GM08714 (cell line): ENCODE results near the gene SLC49A3.

Experiments
- H3K4me3 ChIP-seq: fragments of 200-500 bp; sonication (Bioruptor generic); 2 replicates; pipeline ENCODE4 v1.5.1; 2014; ENCODE audit warnings: mild to moderate bottlenecking, low read length, inconsistent platforms
- ZNF274 ChIP-seq: IDR thresholded peaks from 2 replicates; pipeline ENCODE4 v1.6.1; 2012; ENCODE audit warnings: mild to moderate bottlenecking, low read depth, low read length

The SLC49A3 gene

DNA sequence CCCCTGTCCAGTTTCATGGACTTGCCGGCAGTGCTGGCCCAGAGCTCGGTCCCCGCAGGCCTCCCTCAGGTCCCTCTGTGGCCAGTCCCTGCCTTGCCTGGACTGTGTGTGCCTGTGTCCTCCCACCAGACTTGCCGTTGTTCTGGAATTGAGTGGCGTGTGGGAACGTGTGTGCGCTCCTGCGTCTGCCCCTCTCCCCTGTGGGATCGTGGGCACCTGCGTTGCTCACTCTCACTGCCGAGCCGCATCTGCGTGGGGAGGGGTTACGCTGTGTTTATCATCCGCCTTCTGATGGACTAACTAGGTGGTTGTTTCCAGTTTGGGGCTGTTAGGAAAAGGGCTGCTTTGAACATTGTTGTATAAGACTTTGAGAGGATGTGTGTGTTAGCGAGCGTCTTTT lies 37.9 kb upstream of the SLC49A3 start:
- no peak overlapping the region for H3K4me3 ChIP-seq
- TF ChIP-seq ZNF274: no peak

DNA sequence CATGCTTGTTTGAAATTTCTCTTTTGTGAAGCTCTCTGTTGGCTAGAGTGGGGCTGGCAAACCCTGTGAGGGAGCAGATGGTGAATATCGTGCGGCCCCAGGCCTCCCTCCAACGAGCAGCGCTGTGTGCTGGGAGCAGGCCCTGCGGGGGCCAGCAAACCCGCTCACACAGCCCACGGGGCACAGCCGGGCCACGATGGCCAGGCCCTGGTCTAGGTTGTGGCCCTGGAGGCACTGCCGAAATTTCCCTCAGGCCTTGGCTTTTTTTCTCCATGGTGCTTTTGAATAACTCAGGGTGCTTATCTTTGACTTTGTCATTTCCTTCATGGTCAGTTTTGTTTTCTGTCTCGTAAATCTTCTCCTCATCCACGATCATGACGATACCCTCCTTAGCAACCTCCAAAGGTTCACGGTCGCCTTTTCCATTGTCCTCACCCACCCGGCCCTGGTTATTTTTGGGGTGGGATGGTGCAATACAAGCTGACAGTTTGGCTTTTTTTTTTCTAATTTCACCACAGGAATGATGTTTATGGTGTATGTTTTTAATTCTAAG lies 37.4 kb upstream of the SLC49A3 start:
- H3K4me3 ChIP-seq: no peak overlapping the region
- no peak for TF ChIP-seq ZNF274

DNA sequence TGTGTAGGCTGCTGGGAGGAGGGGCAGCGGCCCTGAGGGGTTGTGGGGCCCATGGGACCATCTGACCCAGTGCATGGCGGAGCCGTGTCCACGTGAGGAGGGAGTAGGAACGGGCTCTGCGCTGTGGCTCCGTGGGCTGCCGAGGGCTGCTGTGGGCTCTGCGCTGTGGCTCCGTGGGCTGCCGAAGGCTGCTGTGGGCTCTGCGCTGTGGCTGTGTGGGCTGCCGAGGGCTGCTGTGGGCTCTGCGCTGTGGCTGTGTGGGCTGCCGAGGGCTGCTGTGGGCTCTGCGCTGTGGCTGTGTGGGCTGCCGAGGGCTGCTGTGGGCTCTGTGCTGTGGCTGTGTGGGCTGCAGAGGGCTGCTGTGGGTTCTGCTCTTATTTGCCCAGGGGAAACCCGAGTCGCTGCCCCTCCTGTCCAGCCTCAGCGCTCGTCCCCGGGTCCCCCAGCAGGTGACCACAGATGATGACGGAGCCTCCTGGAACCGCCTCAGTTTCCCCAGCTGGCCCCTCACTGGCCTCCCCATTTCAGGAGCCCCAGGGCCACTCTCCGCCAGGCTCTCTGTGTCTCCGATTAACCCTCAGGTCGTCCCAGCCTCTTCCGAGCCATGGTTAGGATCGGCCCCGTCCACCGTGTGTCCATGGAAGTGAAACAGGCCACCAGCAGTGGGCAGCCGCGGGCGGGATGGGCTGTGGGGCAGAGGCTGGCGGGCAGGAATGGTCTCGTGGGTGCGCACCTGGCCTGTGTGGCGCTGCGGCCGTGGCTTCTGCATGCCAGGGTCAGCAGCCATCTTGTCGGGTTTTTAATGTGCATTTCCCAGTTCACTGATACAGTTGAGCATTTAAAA lies 36.7 kb upstream of the SLC49A3 start:
- no peak overlapping the region for H3K4me3 ChIP-seq
- no peak for TF ChIP-seq ZNF274

DNA sequence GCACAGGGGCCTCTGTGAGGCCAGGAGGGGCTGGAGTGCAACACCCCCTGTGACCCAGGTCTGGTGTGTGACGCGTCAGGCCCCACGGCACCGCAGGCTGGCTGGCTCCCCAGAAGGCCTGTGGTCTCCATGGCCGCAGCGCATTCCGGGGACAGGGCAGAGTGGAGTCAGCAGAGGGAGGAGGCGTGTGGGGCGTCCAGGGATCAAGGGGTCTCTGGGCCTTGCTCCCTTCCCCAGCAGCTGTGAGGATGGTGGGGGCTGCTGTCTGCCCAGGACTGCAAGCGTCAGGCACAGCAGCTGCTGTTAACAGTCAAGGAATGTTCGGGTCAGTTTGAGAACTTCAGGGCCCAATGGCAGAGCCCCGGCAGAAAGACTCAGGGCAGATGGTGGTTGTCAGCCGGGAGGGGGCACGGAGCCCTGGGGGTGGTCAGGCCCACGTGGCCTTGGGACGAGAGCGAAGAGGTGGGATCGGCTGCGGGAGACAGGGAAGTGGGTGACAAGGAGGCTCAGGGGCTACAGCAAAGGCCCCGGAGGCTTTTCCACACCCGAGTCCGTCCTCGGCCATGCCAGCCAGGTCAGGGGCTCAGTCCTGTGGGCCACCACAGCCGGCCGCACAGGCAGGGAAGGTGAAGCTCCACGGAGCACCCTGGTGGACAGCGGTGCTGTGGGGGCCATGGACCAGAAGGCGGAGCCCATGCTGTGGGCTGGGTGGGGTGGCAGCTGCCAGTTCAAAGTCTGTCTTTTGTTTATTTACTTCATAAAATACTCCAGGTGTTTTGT lies 35.0 kb upstream of the SLC49A3 start:
- no peak overlapping the region for H3K4me3 ChIP-seq
- no peak for TF ChIP-seq ZNF274

DNA sequence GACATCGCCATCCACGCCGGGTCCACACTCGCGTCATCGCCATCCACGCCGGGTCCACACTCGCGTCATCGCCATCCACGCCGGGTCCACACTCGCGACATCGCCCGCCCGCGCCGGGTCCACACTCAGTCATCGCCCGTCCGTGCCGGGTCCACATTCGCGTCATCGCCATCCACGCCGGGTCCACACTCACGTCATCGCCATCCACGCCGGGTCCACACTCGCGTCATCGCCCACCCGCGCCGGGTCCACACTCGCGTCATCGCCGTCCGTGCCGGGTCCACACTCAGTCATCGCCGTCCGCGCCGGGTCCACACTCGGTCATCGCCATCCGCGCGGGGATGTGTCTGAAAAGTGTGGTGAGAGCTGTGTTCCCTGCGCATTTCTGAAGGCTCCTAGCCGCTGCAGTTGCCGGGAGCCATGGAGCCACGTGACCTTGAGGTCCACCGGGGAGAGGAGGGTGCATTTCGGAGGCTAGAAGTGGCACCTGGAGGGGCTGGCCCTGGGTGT lies 34.0 kb upstream of the SLC49A3 start:
- H3K4me3 ChIP-seq: no peak overlapping the region
- TF ChIP-seq ZNF274: no peak

DNA sequence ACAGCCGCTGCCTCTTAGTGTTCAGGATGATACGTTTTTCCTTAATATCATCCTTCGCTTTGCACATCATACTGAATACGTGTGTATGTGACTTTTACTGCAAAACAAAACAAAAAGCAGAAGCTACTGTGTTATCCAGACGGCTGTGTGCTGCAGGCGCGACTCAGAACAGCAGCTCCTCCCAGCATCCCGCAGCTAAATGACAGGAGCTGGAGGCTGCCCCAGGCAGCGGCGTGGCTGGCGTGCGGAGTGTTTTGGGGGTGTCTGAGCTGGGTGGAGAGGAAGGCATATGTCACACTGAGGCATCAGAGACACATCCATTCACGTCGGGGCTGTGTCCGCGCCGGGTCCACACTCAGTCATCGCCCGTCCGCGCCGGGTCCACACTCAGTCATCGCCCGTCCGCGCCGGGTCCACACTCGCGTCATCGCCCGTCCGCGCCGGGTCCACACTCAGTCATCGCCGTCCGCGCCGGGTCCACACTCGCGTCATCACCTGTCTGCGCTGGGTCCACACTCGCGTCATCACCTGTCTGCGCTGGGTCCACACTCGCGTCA lies 33.3 kb upstream of the SLC49A3 start:
- TF ChIP-seq ZNF274: no peak
- no peak overlapping the region for H3K4me3 ChIP-seq

DNA sequence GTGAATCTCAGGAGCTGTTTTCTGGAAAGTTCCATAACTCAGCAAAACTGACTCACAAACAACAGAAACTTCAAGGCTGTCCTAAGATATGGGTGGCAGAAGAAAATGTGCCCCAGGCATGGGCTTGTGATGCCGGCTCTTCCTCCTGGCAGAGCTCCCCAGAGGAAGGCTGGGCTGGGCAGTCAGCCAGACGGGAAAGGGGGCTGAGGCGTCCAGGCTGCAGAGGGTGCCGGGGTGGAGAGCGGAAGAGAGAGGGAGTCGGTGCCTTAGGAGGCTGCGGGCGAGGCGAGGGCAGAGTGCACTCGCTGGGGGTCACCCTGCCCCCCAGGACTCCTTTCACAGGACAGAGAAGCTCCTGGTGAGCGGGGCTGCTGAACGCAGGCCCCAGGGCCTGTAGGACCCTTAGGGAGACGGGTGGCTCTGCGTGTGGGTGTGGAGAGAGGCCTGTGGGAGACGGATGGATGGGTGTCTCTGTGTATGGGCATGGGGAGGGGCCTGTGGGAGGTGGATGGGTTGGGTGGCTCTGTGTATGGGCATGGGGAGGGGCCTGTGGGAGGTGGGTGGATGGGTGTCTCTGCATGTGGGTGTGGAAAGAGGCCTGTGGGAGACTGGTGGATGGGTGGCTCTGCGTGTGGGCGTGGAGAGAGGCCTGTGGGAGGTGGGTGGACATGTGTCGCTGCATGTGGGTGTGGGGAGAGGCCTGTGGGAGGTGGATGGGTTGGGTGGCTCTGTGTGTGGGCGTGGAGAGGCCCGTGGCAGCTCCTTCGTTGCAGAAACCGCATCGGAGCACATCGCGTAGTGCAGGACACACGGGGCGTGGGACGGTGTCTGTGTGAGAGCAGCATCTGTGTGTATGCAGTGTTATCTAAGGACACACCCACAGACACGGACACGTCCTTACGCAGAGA lies 32.6 kb upstream of the SLC49A3 start:
- TF ChIP-seq ZNF274: no peak
- no peak overlapping the region for H3K4me3 ChIP-seq

DNA sequence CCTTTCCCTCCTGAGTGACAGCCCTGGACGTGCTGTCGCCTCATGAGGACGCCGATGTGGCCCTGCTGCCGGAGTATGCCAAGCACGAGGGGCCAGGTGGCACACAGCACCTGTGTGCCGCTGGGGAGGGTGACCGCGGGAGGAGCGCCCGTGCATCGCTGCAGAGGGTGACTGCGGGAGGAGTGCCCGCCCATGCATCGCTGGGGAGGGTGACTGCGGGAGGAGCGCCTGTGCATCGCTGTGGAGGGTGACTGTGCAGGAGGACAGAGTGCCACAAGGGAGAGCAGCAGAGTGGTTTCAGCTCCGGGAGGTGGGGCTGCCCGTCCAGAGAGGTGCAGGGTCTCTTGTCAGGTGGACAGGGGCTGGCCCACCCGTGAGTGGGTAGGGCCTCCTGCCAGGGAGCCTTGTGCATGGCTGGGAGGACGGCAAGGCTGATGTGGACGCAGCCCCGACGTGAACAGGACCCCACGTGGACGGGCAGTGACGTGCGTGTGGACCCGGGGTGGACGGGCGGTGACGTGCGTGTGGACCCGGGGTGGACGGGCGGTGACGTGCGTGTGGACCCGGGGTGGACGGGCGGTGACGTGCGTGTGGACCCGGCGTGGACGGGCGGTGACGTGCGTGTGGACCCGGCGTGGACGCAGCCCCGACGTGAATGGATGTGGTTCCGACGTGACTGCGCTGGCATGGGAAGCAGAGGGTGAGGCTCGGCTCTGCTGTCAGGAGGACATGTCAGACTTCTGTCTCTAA lies 31.3 kb upstream of the SLC49A3 start:
- TF ChIP-seq ZNF274: no peak
- no peak overlapping the region for H3K4me3 ChIP-seq

DNA sequence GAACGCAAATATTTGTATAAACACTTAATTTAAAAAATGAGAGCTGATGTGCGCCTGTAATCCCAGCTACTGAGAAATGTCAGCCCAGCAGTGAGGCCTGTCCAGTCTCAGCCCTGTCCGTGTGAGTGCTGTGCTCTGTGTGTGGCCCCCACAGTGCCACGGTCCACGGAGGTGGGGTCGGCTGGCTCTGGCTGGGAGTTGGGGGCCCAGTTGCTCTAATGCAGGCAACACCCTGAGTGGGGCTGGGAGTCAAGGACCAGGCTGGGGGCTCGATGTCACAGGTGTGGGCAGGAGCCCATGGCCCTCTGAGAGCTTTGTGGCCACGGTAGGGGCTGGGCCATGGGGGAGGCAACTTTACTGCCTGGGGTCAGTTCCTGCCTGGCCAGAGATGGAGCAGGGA lies 29.5 kb upstream of the SLC49A3 start:
- TF ChIP-seq ZNF274: no peak

DNA sequence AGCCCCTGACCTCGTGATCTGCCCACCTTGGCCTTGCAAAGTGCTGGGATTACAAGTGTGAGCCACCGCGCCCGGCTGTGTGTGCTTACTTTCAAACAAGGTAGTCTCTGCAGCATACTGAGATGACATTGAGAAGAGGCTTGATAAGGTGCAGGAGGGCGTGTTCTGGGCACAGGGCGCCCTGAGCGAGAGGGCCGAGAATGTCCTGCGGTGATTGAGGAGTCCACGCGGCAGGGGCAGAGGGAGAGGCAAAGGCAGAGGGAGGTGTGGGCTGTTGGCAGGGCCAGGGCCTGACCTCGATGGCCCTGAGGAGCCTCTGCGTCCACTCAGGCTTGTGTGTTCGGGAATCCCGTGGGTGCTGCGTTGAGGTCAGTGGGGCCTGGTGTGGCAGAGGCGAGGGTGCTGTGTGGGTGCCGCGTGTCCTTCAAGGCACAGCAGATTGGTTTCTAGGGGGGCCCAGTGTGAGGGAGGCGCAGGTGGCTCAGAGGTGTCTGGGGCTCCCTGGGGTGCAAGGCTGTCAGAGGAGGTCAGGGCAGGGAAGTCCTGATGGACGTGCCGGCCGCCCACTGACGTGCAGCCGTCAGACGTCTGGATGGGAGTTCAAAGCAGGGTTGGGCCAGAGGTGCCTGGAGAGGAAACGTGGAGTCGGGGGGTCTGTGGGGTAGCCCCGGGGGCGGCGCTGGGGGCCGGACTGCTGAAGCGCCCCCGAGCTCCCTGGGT lies 28.8 kb upstream of the SLC49A3 start:
- no peak for TF ChIP-seq ZNF274
- no peak overlapping the region for H3K4me3 ChIP-seq

More for the DNA sequence above, 29.5 kb upstream of the SLC49A3 start:
- no peak overlapping the region for H3K4me3 ChIP-seq

DNA sequence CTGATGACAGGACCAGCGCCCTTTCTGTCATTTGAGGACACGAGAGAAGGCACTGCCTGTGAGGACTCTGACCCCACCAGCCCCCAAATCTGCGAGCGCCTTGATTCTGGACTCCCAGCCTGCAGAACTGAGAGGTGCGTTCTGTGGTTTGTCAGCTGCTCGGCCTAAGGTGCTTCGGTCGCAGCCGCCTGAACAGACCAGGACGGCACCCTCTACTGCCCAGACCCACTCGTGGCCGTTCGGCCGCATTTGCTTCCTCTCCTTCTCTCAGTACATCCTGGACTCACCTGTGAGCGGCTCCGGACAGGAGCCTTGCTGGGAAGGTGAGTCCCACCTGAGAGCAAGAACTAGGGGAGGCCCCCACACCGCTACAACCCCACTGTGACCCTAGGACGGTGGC lies 25.1 kb upstream of the SLC49A3 start:
- no peak overlapping the region for H3K4me3 ChIP-seq
- TF ChIP-seq ZNF274: no peak

DNA sequence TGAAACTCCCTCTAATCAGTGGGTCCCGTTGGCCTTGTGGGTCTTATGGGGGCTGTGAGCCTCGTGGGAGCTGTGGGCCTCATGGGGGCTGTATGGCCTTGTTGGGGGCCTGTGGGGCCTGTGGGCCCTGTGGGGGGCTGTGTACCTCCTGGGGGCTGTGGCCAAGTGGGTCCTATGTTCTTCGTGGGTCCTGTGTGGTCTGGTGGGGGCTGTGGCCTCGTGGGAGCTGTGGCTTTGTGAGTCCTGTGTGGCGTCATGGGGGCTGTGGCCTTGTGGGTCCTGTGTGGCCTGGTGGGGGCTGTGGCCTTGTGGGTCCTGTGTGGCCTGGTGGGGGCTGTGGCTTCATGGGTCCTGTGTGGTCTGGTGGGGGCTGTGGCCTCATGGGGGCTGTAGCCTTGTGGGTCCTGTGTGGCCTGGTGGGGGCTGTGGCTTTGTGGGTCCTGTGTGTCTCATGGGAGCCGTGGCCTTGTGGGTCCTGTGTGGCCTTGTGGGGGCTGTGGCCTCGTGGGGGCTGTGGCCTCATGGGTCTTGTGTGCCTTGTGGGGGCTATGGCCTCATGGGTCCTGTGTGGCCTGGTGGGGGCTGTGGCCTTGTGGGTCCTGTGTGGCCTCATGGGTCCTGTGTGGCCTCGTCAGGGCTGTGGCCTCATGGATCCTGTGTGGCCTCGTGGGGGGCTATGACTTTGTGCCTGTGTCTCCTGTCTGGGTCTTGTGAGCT lies 24.1 kb upstream of the SLC49A3 start:
- H3K4me3 ChIP-seq: no peak overlapping the region
- TF ChIP-seq ZNF274: no peak
